ENCODE results near the gene SFXN4. TPM values are rescaled to one million over a fixed set of nuclear protein-coding genes. Genes with fewer than 3 reads are reported as not detected.
"Not testable (repeated sequence)": the region's sequence is repeated elsewhere in the genome, so short reads cannot be mapped to it uniquely, and the experiment has no call there.

Gene SFXN4
- total RNA-seq, 2 experiments from 2014 or later: 29.9 to 33.4 TPM

GRCh38 chr10:119180850-119181400 lies 15.4 kb upstream of the SFXN4 start:
- not testable (repeated sequence) for H3K27me3 Mint-ChIP-seq; H3K27ac Mint-ChIP-seq; H3K9me3 Mint-ChIP-seq (ENCODE audit: low read depth); H3K4me3 Mint-ChIP-seq; DNase-seq; ATAC-seq
- H3K4me1 Mint-ChIP-seq: peaks cover 32% of the 10 kb centered on the region
- CTCF ChIA-PET: interaction anchor here (1.1 kb wide), 1 partner anchor 18 kb away, joined by 4 read pairs; no protein-coding TSS in a partner anchor
- H3K36me3 Mint-ChIP-seq: peaks cover 14% of the 10 kb centered on the region

GRCh38 chr10:119178372-119179119 lies 13.0 kb upstream of the SFXN4 start, which contains the start of gene PRDX3:
PRDX3 (minus strand) TSS chr10:119178812; CDS start chr10:119178790, 22 bp downstream.
- DNase-seq: peak; percentile 96
- H3K4me1 Mint-ChIP-seq: peaks cover 35% of the 10 kb centered on the region
- H3K36me3 Mint-ChIP-seq: peaks cover 25% of the 10 kb centered on the region
- H3K27ac Mint-ChIP-seq: peak within 1 kb of the TSS; percentile 97
- peak; percentile 96 for ATAC-seq
- H3K4me3 Mint-ChIP-seq: peak within 1 kb of the TSS; percentile 96
- no peaks in the 10 kb centered on the region for H3K27me3 Mint-ChIP-seq
- CTCF ChIA-PET: interaction anchor here (0.8 to 1.5 kb wide), 5 partner anchors 11 to 266 kb away, joined by 3 to 8 read pairs (median 5); no protein-coding TSS in a partner anchor
- H3K9me3 Mint-ChIP-seq (ENCODE audit: low read depth): no peaks in the 10 kb centered on the region

GRCh38 chr10:119177708-119178371 lies 12.3 kb upstream of the SFXN4 start:
- H3K27ac Mint-ChIP-seq: peak overlapping the region; percentile 97
- peak overlapping the region; percentile 96 for H3K4me3 Mint-ChIP-seq
- H3K4me1 Mint-ChIP-seq: peaks cover 34% of the 10 kb centered on the region
- H3K36me3 Mint-ChIP-seq: peaks cover 26% of the 10 kb centered on the region
- CTCF ChIA-PET: interaction anchor here (1.2 to 2.1 kb wide), 3 partner anchors 32 to 365 kb away, joined by 3 to 5 read pairs (median 3); partner anchors contain the start of gene RGS10
- ATAC-seq: peak; percentile 46
- no peaks in the 10 kb centered on the region for H3K27me3 Mint-ChIP-seq
- peak; percentile 75 for DNase-seq
- no peaks in the 10 kb centered on the region for H3K9me3 Mint-ChIP-seq (ENCODE audit: low read depth)

- Mint-ChIP-seq H3K4me1 (peaks cover 39% of the 10 kb centered on the region), H3K27ac (peak overlapping the region; percentile 97), H3K9me3 (ENCODE audit: low read depth) (no peaks in the 10 kb centered on the region), H3K36me3 (peaks cover 40% of the 10 kb centered on the region), H3K27me3 (no peaks in the 10 kb centered on the region), H3K4me3 (peak overlapping the region; percentile 96)
- CTCF ChIA-PET: interaction anchor here (0.7 to 2.1 kb wide), 8 partner anchors 11 to 522 kb away, joined by 3 to 5 read pairs (median 4); partner anchors contain the start of genes GRK5, RGS10 and SFXN4
- ATAC-seq (no peak), DNase-seq (no peak)
Observed at GRCh38 chr10:119176166-119176565, 10.7 kb upstream of the SFXN4 start.

- H3K27me3 Mint-ChIP-seq: no peaks in the 10 kb centered on the region
- H3K27ac Mint-ChIP-seq: no peak overlapping the region
- H3K9me3 Mint-ChIP-seq (ENCODE audit: low read depth): no peaks in the 10 kb centered on the region
- H3K4me3 Mint-ChIP-seq: no peak overlapping the region
- peaks cover 34% of the 10 kb centered on the region for H3K4me1 Mint-ChIP-seq
- ATAC-seq (no peak), DNase-seq (no peak)
- CTCF ChIA-PET: interaction anchor here (1.5 kb wide), 1 partner anchor 9 kb away, joined by 4 read pairs; the partner anchor contains the start of gene SFXN4
- H3K36me3 Mint-ChIP-seq: peaks cover 50% of the 10 kb centered on the region
Observed at GRCh38 chr10:119174109-119174508, 8.6 kb upstream of the SFXN4 start.

- H3K36me3 Mint-ChIP-seq: peaks cover 28% of the 10 kb centered on the region
- ATAC-seq: no peak
- H3K27ac Mint-ChIP-seq: peak overlapping the region; percentile 94
- H3K4me1 Mint-ChIP-seq: peaks cover 41% of the 10 kb centered on the region
- no peaks in the 10 kb centered on the region for H3K9me3 Mint-ChIP-seq (ENCODE audit: low read depth)
- no peak overlapping the region for H3K4me3 Mint-ChIP-seq
- DNase-seq: no peak
- no peaks in the 10 kb centered on the region for H3K27me3 Mint-ChIP-seq
- CTCF ChIA-PET: interaction anchor here (1.0 to 1.5 kb wide), 2 partner anchors 25 to 36 kb away, joined by 4 read pairs; no protein-coding TSS in a partner anchor
Observed at GRCh38 chr10:119167041-119167440, 1.5 kb upstream of the SFXN4 start.

GRCh38 chr10:119166564-119166963 lies 1.1 kb upstream of the SFXN4 start:
- DNase-seq: no peak
- no peaks in the 10 kb centered on the region for H3K9me3 Mint-ChIP-seq (ENCODE audit: low read depth)
- peak overlapping the region; percentile 94 for H3K27ac Mint-ChIP-seq
- H3K36me3 Mint-ChIP-seq: peaks cover 27% of the 10 kb centered on the region
- H3K27me3 Mint-ChIP-seq: no peaks in the 10 kb centered on the region
- H3K4me3 Mint-ChIP-seq: peak overlapping the region; percentile 81
- ATAC-seq: no peak
- CTCF ChIA-PET: interaction anchor here (1.5 to 2.3 kb wide), 2 partner anchors 10 to 35 kb away, joined by 4 to 5 read pairs; no protein-coding TSS in a partner anchor
- peaks cover 43% of the 10 kb centered on the region for H3K4me1 Mint-ChIP-seq

GRCh38 chr10:119166118-119166500 lies 595 bp upstream of the SFXN4 start:
- Mint-ChIP-seq H3K36me3 (peaks cover 25% of the 10 kb centered on the region), H3K27ac (peak overlapping the region; percentile 94), H3K4me1 (peaks cover 46% of the 10 kb centered on the region), H3K4me3 (peak overlapping the region; percentile 81), H3K27me3 (no peaks in the 10 kb centered on the region), H3K9me3 (ENCODE audit: low read depth) (no peaks in the 10 kb centered on the region)
- DNase-seq: no peak
- CTCF ChIA-PET: interaction anchor here (1.5 to 2.3 kb wide), 5 partner anchors 8 to 41 kb away, joined by 4 to 6 read pairs (median 5); partner anchors contain the start of gene GRK5
- ATAC-seq: peak; percentile 1

GRCh38 chr10:119162452-119163092 lies 2.9 kb downstream of the SFXN4 start:
- peaks cover 23% of the 10 kb centered on the region for H3K36me3 Mint-ChIP-seq
- H3K27ac Mint-ChIP-seq: no peak overlapping the region

GRCh38 chr10:119161680-119162451 lies 3.6 kb downstream of the SFXN4 start:
- CTCF ChIA-PET: interaction anchor here (0.6 to 1.6 kb wide), 6 partner anchors 9 to 283 kb away, joined by 3 read pairs; partner anchors contain the start of gene GRK5
- Mint-ChIP-seq H3K27ac (peak overlapping the region; percentile 30), H3K4me1 (peaks cover 43% of the 10 kb centered on the region), H3K4me3 (no peak overlapping the region), H3K9me3 (ENCODE audit: low read depth) (no peaks in the 10 kb centered on the region), H3K27me3 (no peaks in the 10 kb centered on the region), H3K36me3 (peaks cover 25% of the 10 kb centered on the region)
- DNase-seq (no peak), ATAC-seq (no peak)

More at GRCh38 chr10:119162452-119163092, 2.9 kb downstream of the SFXN4 start:
- Mint-ChIP-seq H3K9me3 (ENCODE audit: low read depth) (no peaks in the 10 kb centered on the region), H3K4me3 (no peak overlapping the region), H3K27me3 (no peaks in the 10 kb centered on the region), H3K4me1 (peaks cover 46% of the 10 kb centered on the region)
- CTCF ChIA-PET: interaction anchor here (1.6 kb wide), 1 partner anchor 10 kb away, joined by 3 read pairs; no protein-coding TSS in a partner anchor
- ATAC-seq: no peak
- no peak for DNase-seq

GRCh38 chr10:119159332-119159731 lies 6.2 kb downstream of the SFXN4 start:
- Mint-ChIP-seq H3K4me1 (peaks cover 24% of the 10 kb centered on the region), H3K36me3 (peaks cover 43% of the 10 kb centered on the region)
- CTCF ChIA-PET: interaction anchor here (1.1 to 1.2 kb wide), 2 partner anchors 12 to 20 kb away, joined by 3 read pairs; no protein-coding TSS in a partner anchor

GRCh38 chr10:119153661-119154060 lies 11.9 kb downstream of the SFXN4 start:
- DNase-seq: no peak
- peaks cover 52% of the 10 kb centered on the region for H3K36me3 Mint-ChIP-seq
- ATAC-seq: no peak
- no peak overlapping the region for H3K27ac Mint-ChIP-seq
- no peaks in the 10 kb centered on the region for H3K9me3 Mint-ChIP-seq (ENCODE audit: low read depth)
- H3K27me3 Mint-ChIP-seq: no peaks in the 10 kb centered on the region
- no peaks in the 10 kb centered on the region for H3K4me1 Mint-ChIP-seq
- H3K4me3 Mint-ChIP-seq: no peak overlapping the region
- CTCF ChIA-PET: no interaction called here

More at GRCh38 chr10:119159332-119159731, 6.2 kb downstream of the SFXN4 start:
- H3K27me3 Mint-ChIP-seq: no peaks in the 10 kb centered on the region
- H3K4me3 Mint-ChIP-seq: no peak overlapping the region
- H3K27ac Mint-ChIP-seq: no peak overlapping the region
- no peaks in the 10 kb centered on the region for H3K9me3 Mint-ChIP-seq (ENCODE audit: low read depth)
- DNase-seq (no peak), ATAC-seq (no peak)
